Skeletal muscle satellite cell (primary cell): Measurements from ENCODE around the gene GABRE.
"Not testable (repeated sequence)": the region's sequence is repeated elsewhere in the genome, so short reads cannot be mapped to it uniquely, and the experiment has no call there.

Experiments used
- H3K27me3 ChIP-seq: 2 replicates; pipeline ENCODE4 v1.7.0; 2013; ENCODE audit warnings: low read length; ENCODE audit not compliant: control insufficient read depth, insufficient read depth
- H3K36me3 ChIP-seq: 2 replicates; pipeline ENCODE4 v1.7.0; 2013; ENCODE audit warnings: mild to moderate bottlenecking, control low read depth, low read length; ENCODE audit not compliant: insufficient read depth
- H3K4me1 ChIP-seq: 2 replicates; pipeline ENCODE4 v1.7.0; 2013; ENCODE audit warnings: low read length; ENCODE audit not compliant: control insufficient read depth, insufficient read depth
- H3K4me2 ChIP-seq: 2 replicates; pipeline ENCODE4 v1.7.0; 2013; ENCODE audit warnings: mild to moderate bottlenecking, low read length
- H3K4me3 ChIP-seq: 2 replicates; pipeline ENCODE4 v1.7.0; 2013; ENCODE audit warnings: low read length
- H3K9ac ChIP-seq: 2 replicates; pipeline ENCODE4 v1.7.0; 2013; ENCODE audit warnings: mild to moderate bottlenecking, low read depth, low read length, moderate library complexity
- H3K9me3 ChIP-seq: replicated peaks from 2 replicates; pipeline ENCODE4 v1.7.0; 2013; ENCODE audit warnings: mild to moderate bottlenecking, control low read depth, low read length

Gene GABRE

GRCh38 chrX:151920101-151920500 lies 54.4 kb downstream of the GABRE start:
- Histone ChIP-seq H3K36me3 (no peaks in the 10 kb centered on the region), H3K4me1 (no peaks in the 10 kb centered on the region), H3K4me2 (no peak overlapping the region), H3K9ac (no peak overlapping the region), H3K9me3 (no peaks in the 10 kb centered on the region), H3K27me3 (no peaks in the 10 kb centered on the region), H3K4me3 (no peak overlapping the region)

- Histone ChIP-seq H3K9me3 (no peaks in the 10 kb centered on the region), H3K36me3 (no peaks in the 10 kb centered on the region), H3K4me3 (no peak overlapping the region), H3K4me1 (no peaks in the 10 kb centered on the region), H3K9ac (no peak overlapping the region), H3K27me3 (no peaks in the 10 kb centered on the region), H3K4me2 (no peak overlapping the region)
Measured at GRCh38 chrX:151919610-151920009, 54.9 kb downstream of the GABRE start.

DNA sequence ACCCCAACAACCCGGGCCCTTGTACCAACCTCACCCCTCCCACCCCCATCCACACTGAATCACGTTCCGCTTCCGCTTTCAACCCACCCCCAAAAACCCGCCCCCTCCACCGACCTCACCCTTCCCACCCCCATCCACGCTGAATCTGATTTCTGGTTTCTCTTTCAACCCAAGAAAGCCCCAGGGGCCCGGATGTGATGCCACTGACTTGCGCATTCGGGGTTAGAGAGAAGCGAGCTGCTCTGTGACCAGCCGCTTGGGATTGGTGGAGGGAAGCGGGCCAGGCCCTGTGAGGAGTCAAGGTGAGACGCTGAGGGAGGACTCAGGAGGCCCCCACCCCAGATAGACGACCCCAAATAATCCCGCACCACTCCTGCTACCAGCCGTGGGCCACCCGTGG lies 55.7 kb downstream of the GABRE start:
- not testable (repeated sequence) for H3K9ac ChIP-seq, H3K36me3 ChIP-seq, H3K4me1 ChIP-seq, H3K27me3 ChIP-seq, H3K9me3 ChIP-seq, H3K4me2 ChIP-seq, H3K4me3 ChIP-seq

GRCh38 chrX:151912780-151913179 lies 61.7 kb downstream of the GABRE start, which contains the start of gene MAGEA4:
MAGEA4 (plus strand) TSS chrX:151912889; CDS start chrX:151923665, 10,776 bp downstream.
- H3K9me3 ChIP-seq, result no peaks in the 10 kb centered on the region
- no peaks in the 10 kb centered on the region for H3K27me3 ChIP-seq
- no peak within 1 kb of the TSS for H3K4me3 ChIP-seq
- H3K36me3 ChIP-seq, result no peaks in the 10 kb centered on the region
- no peaks in the 10 kb centered on the region for H3K4me1 ChIP-seq
- H3K9ac ChIP-seq, result no peak within 1 kb of the TSS
- no peak within 1 kb of the TSS for H3K4me2 ChIP-seq

DNA sequence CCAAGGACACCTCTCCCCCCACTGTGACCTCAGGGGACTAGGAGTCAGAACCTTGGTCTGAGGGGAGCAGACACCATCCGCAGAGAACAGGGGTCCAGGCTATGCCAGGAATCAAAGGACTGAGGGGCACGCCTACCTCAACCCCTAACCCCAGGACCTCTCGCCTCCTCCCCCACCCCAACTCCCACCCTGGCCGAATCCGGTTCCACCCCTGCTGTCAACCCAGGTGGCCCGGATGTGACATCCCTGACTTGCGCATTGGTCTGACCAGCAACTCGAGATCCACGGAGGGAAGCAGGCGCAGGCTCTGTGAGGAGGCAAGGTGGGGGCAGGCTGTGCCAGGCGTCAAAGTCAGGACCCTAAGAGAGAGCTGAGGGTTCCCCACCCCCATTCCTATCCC lies 62.3 kb downstream of the GABRE start:
- Histone ChIP-seq H3K36me3 (no peaks in the 10 kb centered on the region), H3K27me3 (no peaks in the 10 kb centered on the region), H3K4me2 (no peak overlapping the region), H3K9ac (no peak overlapping the region), H3K9me3 (no peaks in the 10 kb centered on the region), H3K4me3 (no peak overlapping the region), H3K4me1 (no peaks in the 10 kb centered on the region)

DNA sequence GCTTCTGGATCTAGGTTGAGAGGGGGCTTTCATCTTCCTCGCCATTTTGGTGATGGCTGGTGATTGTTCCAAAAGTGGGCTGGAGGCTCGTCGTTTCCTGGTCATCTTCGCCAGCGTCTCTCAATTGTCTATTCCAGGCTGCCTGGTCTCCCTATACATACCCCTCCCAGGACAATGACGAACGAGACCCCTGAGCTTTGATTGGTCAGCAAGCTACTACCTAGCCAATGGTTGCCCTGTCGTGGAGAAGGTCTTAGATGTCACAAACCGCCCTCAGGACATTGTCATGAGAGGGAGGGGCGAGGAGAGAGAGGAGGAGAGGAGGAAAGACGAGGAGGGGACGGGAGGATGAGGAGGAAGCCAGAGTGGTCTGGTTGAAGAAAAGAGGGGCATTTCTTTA lies 69.5 kb downstream of the GABRE start:
- Histone ChIP-seq H3K9me3 (no peaks in the 10 kb centered on the region), H3K9ac (no peak overlapping the region), H3K4me2 (no peak overlapping the region), H3K4me3 (no peak overlapping the region), H3K4me1 (peaks cover 13% of the 10 kb centered on the region), H3K36me3 (no peaks in the 10 kb centered on the region), H3K27me3 (no peaks in the 10 kb centered on the region)
